ENCODE data around the gene C10orf90. TPM values are rescaled to one million over a fixed set of nuclear protein-coding genes. Genes with fewer than 3 reads are reported as not detected.

Gene C10orf90
- total and polyA plus RNA-seq, 4 donors: not detected

DNA sequence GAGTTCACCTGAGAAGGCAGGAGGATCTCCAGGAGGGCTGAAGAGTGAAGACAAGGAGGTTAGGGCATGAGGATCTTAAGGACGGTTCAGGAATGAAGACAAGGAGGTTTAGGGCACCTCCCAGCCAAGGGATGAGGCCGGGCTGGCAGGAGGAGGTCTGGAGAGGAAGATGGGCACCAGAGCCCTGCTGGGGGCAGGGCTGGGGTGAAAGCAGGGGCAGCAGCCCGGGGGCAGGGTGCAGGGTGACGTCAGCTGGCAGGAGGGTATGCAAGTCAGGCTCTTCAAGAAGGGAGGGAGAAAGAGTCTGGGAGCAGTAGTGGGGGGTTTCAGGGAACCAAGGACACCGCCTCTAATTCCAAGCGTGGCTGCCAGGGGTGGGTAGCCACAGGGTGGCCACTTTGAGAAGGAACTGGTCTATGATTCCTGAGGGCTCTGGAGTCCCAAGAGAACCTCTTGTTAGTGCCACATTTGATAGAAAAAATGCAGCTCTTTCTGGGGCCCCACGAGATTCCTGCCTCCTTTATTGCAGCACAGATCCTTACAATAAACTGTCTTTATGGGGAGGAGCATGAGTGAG is 101.6 kb downstream of the C10orf90 start:
- no peak for ATAC-seq (ENCODE audit: insufficient read depth, low FRiP score)
- Histone ChIP-seq H3K27me3 (ENCODE audit: control insufficient read depth in 3 of 3, insufficient read depth in 3 of 3, low read length in 2 of 3) (no peaks in the 10 kb centered on the region), H3K4me3 (no peak overlapping the region), H3K27ac (ENCODE audit: low read depth in 1 of 2, low read length in 1 of 2) (no peak overlapping the region), H3K9ac (ENCODE audit: insufficient read depth in 1 of 2, low read length in 2 of 2) (no peak overlapping the region), H3K36me3 (ENCODE audit: control insufficient read depth in 4 of 4, insufficient read depth in 4 of 4, low read length in 4 of 4) (no peaks in the 10 kb centered on the region), H3K4me1 (ENCODE audit: control insufficient read depth in 5 of 5, insufficient read depth in 5 of 5, low read length in 5 of 5) (no peaks in the 10 kb centered on the region), H3K9me3 (ENCODE audit: control insufficient read depth in 4 of 4, insufficient read depth in 3 of 4, low read length in 3 of 4) (no peaks in the 10 kb centered on the region)
- no peak for DNase-seq
- TF ChIP-seq, protein P1, sequence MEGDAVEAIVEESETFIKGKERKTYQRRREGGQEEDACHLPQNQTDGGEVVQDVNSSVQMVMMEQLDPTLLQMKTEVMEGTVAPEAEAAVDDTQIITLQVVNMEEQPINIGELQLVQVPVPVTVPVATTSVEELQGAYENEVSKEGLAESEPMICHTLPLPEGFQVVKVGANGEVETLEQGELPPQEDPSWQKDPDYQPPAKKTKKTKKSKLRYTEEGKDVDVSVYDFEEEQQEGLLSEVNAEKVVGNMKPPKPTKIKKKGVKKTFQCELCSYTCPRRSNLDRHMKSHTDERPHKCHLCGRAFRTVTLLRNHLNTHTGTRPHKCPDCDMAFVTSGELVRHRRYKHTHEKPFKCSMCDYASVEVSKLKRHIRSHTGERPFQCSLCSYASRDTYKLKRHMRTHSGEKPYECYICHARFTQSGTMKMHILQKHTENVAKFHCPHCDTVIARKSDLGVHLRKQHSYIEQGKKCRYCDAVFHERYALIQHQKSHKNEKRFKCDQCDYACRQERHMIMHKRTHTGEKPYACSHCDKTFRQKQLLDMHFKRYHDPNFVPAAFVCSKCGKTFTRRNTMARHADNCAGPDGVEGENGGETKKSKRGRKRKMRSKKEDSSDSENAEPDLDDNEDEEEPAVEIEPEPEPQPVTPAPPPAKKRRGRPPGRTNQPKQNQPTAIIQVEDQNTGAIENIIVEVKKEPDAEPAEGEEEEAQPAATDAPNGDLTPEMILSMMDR (IDR thresholded peaks at IDR 0.05; ENCODE audit: control extremely low read depth, extremely low read depth): no peak
- WGBS, 2 donors: 62 to 64% methylated on average over 7 of the region's 7 CpGs

DNA sequence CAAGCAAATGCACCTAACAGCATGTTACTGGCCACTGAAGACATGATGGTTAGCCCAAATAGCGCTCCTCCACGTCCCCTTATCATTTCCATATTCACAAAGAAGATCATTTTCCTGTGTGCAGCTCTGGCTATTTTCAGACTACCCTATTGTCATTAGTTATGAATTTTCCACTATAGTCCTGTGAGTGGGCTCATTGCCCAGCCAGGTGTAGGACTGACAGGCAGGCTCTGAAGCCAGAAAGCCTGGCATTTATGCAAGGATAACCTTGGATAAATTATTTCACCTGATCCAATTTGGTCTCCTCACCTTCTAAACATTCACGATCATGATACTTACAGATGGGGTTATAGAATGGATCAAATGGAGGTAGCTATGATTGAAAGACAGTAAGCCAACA is 104.6 kb downstream of the C10orf90 start:
- Histone ChIP-seq H3K4me3 (no peak overlapping the region), H3K9me3 (ENCODE audit: control insufficient read depth in 4 of 4, insufficient read depth in 3 of 4, low read length in 3 of 4) (no peaks in the 10 kb centered on the region), H3K27me3 (ENCODE audit: control insufficient read depth in 3 of 3, insufficient read depth in 3 of 3, low read length in 2 of 3) (no peaks in the 10 kb centered on the region), H3K27ac (ENCODE audit: low read depth in 1 of 2, low read length in 1 of 2) (no peak overlapping the region), H3K4me1 (ENCODE audit: control insufficient read depth in 5 of 5, insufficient read depth in 5 of 5, low read length in 5 of 5) (peaks cover 0 to 8% (median 0%) of the 10 kb centered on the region in 5 donors), H3K9ac (ENCODE audit: insufficient read depth in 1 of 2, low read length in 2 of 2) (no peak overlapping the region), H3K36me3 (ENCODE audit: control insufficient read depth in 4 of 4, insufficient read depth in 4 of 4, low read length in 4 of 4) (no peaks in the 10 kb centered on the region)
- ATAC-seq (ENCODE audit: insufficient read depth, low FRiP score) (no peak), DNase-seq (no peak)
- WGBS, 2 donors: 91% methylated on average over 3 of the region's 3 CpGs
- TF ChIP-seq, protein P1 (IDR thresholded peaks at IDR 0.05; ENCODE audit: control extremely low read depth, extremely low read depth): no peak

DNA sequence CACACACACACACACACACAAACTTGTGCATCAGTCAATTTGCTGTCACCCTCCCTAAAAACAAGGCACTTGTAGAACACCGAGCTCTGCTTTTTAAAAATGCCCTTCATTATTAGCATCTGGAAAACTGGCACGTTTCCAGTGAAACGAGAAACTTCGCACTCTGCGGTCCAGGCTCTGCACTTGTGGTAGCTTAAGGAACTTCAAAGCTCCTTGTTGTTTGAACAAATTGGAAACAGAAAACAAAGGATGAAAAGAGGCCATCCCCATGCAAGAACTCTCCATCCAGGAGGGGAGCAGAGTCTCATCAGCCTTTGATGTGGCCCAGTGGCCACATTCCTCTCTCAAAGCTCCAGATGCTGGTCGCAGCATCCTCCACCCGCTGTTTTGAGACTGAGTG is 105.1 kb downstream of the C10orf90 start:
- no peak overlapping the region for H3K4me3 ChIP-seq
- ATAC-seq (ENCODE audit: insufficient read depth, low FRiP score): no peak

More for the DNA sequence above, 105.1 kb downstream of the C10orf90 start:
- 74 to 84% methylated on average over 7 of the region's 7 CpGs for WGBS, 2 donors
- H3K36me3 ChIP-seq (ENCODE audit: control insufficient read depth in 4 of 4, insufficient read depth in 4 of 4, low read length in 4 of 4): no peaks in the 10 kb centered on the region
- no peaks in the 10 kb centered on the region for H3K9me3 ChIP-seq (ENCODE audit: control insufficient read depth in 4 of 4, insufficient read depth in 3 of 4, low read length in 3 of 4)
- TF ChIP-seq, protein P1 (IDR thresholded peaks at IDR 0.05; ENCODE audit: control extremely low read depth, extremely low read depth): no peak
- H3K27ac ChIP-seq (ENCODE audit: low read depth in 1 of 2, low read length in 1 of 2): no peak overlapping the region
- H3K27me3 ChIP-seq (ENCODE audit: control insufficient read depth in 3 of 3, insufficient read depth in 3 of 3, low read length in 2 of 3): no peaks in the 10 kb centered on the region
- H3K4me1 ChIP-seq (ENCODE audit: control insufficient read depth in 5 of 5, insufficient read depth in 5 of 5, low read length in 5 of 5): peaks cover 0 to 8% (median 0%) of the 10 kb centered on the region in 5 donors
- DNase-seq: peak in 1 of 3 donors; percentile 34
- no peak overlapping the region for H3K9ac ChIP-seq (ENCODE audit: insufficient read depth in 1 of 2, low read length in 2 of 2)

All from lung (tissue), 12 donors.